HG02970 (cell line): ENCODE results near the gene PARVB.

Experiments used
- ATAC-seq: cut with Tn5 transposase; IDR thresholded peaks from one replicate; pipeline ENCODE4 v1.9.1; 2021; ENCODE audit warnings: mild to moderate bottlenecking, moderate library complexity, moderate number of reproducible peaks; ENCODE audit not compliant: unreplicated experiment, low FRiP score

The PARVB gene

DNA sequence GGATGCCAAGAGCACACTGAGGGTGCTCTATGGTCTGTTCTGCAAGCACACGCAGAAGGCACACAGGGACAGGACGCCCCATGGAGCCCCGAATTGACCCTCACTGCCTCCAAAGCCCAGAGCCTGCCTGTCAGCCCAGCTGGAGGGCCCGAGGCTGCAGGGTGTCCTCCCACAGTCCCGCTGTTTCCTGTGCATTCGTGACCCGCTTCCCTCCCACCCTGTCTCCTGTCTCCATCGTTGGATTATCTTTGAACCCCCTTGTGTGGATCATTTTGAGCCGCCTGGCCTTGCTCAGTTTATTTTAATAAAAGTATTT lies 182.2 kb downstream of the PARVB start:
- no peak for ATAC-seq

DNA sequence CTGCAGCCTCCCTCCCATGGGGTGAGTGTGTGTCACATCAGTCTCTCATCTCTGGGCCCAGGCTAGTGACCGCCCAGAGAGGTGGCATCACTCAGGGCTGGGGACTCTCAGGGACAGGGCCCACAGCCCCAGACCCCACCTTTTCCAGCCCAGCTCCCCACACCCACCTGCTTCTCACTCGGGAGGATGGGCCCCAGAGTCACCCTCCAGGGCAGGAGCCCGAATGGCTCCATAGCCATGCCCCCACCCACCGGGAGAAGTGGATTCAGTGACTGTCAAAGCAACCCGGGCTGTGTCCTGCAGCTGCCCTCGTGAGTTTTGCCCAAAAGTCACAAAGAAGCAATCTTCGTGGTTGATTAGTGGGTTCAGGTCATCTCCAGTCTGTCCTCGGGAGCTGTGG lies 182.6 kb downstream of the PARVB start:
- no peak for ATAC-seq

DNA sequence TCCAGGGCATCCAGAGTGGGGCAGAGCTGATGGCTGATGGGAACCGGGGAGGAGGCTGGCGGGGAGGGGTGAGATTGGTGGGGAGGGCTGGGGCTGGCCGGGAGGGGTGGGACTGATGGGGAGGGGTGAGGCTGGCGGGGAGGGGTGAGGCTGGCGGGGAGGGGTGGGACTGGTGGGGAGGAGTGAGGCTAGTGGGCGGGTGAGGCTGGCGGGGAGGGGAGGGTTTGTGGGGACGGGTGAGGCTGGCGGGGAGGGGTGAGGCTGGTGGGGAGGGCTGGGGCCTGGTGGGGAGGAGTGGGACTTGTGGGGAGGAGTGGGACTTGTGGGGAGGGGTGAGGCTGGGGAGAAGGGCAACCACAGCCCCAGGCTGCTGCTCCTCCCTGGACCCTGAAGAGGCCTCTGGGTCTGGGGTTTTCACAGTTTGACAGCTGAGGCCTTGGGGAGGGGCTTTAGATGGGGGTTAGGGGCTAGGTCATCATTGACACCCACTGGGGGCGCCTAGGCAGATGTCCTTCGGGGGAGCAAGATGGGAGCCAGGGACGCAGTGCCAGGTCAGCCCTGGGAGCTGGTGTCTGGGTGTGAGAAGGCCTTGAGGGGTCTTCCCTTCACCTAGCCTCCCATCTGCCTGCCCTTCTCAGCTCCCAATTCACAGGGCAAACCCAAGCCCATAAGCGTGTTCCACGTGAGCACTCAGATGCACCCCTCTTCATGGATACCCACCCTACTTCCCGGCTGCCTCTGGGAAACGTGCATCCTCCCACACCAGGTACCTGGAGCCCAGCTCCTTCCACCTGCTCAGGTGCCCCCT lies 183.3 kb downstream of the PARVB start:
- no peak for ATAC-seq

DNA sequence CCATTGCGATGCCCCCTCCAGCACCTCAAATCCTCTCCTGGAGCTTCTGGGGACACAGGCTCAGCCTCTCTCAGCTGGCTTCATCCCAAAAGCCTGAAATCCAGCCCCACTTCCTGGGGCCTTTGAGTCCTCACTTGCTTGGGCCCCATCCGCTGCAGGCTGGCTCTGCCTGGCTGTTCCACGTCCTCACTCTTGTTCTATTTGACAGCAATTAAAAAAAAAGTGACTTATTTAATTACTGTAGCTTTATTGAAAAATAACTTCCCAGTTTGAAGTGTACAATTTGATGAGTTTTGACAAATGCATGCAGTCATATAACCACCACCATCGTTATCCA lies 183.8 kb downstream of the PARVB start:
- no peak for ATAC-seq

DNA sequence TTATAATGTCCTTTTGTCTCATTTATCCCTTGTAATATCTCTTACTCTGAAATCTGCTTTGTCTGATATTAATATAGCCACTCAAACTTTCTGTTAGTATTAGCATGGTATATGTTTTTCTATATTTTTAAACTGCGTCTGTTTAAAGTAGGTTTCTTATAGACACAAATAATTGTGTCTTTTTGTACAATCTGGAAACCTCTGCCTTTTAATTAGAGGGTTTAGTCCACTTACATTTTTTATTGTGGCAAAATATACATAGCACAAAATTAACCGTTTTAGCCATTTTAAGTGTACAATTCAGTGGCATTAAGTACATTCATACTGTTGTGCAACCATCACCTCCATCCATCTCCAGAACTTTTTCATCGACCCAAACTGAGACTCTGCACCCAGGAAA lies 185.2 kb downstream of the PARVB start:
- no peak for ATAC-seq

DNA sequence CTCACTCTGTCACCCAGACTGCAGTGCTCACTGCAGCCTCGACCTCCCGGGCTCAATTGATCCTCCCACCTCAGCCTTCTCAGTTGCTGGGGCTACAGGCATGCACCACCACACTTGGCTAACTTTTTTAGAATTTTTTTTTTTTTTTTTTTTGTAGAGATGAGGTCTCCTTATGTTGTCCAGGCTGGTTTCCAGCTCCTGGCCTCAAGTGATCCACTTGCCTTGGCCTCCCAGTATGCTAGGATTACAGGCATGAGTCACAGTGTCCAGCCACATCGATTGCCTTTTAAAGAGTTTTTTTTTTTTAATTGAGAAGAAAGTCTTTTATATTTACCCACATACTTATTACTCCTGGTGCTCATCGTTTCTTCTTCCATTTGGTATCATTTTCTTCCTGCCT lies 186.6 kb downstream of the PARVB start:
- ATAC-seq: no peak

DNA sequence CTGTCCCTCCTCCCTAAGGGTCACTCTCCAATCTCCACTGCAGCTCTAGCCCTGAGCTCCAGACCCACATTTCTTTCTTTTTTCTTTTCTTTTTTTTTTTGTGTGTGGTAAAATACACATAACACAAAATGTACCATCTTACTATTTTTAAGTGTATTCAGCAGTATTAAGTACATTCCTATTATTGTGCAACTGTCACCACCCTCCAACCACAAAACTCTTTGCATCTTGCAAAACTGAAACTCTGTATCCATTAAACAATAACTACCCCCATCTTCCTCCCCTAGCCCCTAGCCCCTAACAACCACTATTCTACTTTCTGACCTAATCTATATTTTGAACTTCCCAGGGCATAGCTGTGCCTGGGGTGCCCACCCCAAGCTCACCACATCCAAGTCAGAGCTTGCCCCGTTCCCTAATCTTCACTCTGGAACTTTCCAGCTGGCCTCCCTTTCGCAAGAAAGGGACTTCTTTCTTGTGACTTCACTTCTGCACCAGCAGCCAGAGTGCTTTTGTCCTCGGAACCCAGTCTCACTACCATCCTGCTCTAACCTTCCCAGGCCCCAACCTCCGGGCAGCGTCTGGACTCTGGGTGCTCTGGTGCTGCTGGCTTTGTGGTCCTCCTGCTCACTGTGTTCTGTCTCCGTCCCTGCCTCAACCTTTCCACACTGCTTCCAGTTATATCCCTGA lies 187.3 kb downstream of the PARVB start:
- no peak for ATAC-seq

DNA sequence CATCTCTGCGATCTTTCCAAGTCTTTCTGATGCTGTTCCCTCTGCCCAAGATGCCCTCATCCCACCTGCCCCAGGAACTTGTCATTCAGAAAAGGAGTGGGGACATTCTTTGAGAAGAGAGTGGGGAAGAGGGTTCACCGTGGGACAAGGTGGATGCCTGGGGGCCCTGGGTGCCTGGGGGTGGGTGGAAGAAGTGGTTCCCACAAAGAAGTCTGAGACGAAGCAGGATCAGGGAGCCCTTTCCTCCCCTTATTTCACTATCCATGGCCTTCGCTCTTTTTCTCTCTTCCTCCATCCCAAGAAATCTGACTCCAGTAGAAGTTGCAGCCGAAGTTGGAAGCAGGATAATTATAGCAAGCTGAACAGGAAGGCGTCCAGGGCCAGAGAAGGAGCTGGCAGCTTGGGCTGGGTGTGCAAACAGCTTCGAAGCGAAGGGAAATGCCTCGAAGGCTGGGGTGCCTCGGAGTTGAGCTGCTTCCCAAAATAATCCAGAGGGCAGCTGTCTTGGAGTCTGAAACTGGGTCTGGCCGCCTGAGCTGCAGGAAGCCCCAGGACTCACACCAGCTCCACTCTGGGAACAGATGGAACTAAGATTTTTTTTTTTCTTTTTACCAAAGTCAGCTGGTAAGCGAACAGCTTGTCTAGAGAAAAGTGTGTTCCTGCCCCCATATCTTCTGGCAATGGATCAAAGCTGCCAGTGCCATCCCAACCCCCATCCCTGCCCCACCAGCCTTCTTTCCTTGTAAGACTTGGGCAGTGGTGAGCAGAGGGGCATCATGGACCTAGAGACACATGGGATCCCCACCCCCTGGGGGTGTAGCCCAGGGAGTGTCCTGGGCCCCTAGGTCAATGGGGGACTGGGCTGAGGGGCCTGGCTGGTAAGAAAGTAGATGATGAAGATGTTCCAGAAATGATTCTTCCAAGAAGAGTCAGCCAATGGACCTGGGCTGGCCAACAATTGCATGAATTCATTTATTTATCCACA lies 188.1 kb downstream of the PARVB start:
- no peak for ATAC-seq

DNA sequence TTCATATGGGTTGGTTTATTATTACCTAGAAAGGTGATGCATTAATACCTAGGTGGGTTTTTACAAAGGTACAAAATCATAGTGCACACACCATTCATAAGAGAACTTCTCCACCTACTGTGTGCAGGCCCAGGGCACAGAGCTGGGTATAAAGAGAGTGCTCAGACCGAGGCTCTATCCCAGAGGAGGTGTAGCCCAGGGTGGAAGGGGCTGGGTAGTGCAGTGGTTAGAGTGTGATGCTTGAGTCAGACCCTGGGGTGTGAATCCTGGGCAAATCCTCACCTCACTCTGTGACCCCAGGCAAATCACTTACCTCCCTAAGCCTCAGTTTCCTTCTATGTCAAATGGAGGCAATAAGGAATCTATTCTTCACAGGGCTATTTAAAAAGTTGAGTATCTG lies 188.8 kb downstream of the PARVB start:
- no peak for ATAC-seq

DNA sequence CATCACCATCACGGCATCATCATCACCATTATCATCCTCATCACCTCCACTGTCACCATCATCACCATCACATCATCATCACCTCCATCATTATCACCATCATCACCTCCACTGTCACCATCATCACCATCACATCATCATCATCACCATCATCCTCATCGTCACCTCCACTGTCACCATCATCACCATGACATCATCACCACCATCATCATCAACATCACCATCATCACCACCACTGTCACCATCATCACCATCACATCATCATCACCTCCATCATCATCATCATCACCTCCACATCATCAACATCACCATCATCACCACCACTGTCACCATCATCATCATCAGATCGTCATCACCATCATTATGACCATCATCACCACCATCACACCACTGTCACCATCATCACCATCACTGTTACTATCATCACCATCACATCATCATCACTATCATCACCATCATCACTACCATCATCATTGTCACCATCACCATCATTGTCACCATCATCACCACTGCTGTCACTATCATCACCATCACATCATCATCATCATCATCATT lies 189.5 kb downstream of the PARVB start:
- no peak for ATAC-seq

DNA sequence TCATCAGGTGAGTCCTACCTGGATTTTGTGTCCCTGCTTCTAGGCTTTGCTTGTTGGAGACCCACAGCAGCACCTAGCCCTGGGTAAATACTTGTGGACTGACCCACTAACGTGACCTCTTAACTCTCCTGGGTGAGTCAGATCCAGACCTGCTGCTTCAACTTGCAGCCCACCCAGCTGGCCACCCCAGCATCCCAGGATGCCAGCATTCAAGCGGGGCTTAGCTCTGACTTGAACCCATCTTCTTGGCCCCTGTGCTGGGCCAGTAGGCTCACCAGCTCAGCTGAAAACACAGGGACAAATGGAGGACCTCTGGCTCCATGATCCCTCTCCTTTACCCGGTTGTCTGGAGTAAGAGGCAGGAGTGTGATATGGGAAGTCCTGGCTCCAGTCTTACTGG lies 190.1 kb downstream of the PARVB start:
- ATAC-seq: no peak

DNA sequence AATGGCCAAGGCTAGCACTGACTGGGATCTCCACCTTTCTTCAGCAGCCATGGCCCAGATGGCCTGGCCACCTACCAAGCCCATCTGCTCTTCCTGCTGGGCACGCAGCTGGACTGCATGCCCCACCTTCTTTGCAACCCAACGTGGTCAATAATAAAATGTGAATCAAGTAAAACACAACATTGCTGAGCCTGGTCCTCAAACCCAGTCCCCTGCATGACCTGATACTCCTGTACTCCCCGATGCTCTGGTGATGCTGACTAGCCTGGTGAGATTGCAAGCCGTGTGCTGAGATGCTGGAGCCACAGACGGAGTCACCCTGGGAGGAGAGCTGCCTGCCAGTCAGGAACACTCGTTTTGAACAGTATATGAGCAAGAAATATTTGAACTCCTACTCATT lies 190.7 kb downstream of the PARVB start:
- no peak for ATAC-seq

DNA sequence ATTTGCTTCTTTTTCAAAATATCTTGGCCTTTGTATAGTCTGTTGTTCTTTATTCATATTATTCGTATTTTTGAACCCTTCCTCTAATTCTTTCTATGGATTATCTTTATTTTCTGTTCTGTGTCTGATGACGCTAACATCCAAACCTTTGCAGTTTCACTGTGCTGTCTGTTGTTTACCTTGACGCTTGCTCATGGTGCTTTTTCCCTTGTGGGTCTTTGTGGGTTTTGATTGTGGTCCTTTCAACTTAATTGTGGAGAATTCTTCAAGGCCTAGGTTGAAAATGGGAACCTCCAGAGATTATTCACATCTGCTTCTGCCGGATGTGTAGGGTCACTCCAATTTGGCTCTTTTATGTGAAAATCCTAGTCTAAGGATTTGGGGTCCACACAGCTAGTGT lies 191.2 kb downstream of the PARVB start:
- no peak for ATAC-seq

DNA sequence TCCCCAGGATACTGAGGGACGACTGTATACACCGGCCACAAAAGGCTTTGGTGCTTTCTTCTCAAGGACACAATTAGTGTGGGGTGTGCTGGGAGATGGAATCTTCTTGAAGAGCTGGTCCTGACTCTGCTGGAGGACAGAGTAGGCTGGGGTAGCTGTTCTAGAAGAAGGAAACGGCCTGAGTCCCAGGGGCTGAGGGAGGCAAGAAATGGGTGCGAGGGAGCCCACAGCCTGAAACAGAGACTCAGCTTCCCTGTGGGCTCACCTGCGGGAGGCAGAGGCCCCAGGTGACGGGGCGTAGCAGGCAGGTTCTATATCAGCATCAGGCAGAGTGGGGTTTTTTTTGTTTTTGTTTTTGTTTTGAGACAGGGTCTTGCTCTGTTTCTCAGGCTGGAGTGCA lies 193.2 kb downstream of the PARVB start:
- ATAC-seq: no peak

DNA sequence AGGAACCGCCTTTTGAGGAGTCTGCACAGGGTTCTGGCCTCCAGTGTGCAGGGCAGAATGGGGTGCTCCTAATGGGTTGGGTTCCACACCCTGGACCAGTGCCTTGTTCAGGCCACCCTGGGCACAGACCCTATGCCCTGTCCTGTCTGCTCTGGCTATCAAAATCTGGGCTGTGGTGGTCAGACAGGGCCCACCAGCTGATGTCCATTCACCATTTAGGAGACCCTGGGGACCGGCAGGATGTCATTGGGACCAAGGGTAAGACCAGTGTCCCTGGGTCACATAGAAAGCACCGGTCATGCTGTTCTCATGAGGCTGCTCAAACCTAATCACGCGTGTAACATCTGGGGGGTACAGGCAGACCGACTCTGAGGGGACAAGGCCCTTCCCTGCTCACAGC lies 194.0 kb downstream of the PARVB start:
- ATAC-seq: no peak

DNA sequence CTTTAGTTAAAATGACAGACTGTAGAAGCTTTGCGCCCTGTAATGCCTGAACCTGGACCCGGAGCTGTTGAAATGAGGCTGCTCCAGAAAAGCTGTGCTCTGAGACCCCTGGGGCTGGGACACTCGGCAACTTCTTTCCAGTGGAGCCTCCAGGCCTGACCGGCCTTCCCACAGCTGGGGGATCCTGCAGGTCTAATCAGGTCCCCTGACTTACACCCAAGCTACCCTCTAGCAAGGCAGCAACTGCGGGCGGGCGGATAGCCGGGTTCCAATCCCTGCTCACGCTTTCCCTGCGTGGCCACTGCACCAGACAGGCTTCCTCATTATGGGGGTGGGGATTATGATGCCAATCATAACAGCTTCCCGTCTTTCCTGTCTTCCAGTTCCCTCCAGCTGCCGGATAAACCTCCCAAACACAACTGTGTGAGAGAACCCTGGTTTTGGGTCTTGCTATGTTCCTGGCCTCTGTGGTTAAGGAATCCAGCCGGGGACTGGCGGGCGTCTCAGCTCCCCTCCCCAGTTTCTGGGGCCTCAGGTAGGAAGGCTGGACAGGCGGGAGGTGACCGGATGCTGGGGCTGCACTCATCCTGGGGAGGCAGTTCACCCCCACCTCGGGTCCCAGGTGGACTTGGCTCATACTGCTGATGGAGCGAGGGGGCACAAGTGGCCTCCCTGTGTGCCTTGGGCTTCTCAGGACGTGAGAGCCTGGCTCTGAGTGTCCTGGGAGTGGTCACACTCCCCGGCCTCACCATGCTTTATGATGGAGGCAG lies 195.2 kb downstream of the PARVB start:
- no peak for ATAC-seq

DNA sequence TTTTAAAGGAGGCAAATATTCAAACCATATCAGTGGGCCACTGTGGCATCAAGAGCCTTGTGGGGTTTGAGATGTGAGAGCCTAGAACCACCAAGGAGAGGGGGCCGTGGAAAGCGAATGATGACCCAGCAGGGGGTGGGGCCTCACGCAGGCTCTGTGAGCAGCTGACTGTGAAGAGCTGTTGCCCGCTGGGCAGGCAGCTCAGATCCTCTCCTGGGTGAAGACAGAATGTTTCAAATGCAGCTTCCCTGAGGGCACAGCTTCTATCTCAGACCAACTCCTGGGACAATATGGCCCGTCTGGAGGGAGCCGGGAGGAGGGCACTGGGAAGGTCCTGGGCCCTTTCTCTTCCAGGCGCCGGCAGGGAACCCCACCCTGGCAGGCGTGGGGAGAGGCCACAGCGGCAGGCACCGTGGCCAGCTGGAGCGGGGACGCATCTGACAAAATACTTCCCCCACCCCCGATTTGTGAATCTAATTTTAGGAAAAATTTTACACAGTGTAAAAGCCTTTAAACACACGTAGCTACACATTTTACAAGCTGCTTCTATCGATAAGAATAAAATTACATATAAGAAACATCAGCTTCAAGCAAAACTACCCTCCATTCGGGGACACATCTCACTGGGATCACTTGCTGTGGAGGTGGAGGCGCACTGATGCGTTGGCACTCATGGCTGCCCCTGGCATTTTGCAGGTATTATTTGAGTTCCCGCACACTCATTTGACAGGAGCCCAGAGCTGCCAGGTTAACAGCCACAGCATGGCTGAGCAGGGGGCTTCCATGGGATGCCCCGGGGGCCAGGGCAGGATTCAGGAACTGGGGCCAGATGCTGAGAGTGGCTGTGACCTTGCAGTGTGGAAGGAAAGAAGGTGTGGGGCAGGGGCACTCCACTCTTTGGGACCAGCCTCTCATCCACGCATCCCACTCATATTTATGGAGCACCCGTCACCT lies 196.9 kb downstream of the PARVB start:
- no peak for ATAC-seq

DNA sequence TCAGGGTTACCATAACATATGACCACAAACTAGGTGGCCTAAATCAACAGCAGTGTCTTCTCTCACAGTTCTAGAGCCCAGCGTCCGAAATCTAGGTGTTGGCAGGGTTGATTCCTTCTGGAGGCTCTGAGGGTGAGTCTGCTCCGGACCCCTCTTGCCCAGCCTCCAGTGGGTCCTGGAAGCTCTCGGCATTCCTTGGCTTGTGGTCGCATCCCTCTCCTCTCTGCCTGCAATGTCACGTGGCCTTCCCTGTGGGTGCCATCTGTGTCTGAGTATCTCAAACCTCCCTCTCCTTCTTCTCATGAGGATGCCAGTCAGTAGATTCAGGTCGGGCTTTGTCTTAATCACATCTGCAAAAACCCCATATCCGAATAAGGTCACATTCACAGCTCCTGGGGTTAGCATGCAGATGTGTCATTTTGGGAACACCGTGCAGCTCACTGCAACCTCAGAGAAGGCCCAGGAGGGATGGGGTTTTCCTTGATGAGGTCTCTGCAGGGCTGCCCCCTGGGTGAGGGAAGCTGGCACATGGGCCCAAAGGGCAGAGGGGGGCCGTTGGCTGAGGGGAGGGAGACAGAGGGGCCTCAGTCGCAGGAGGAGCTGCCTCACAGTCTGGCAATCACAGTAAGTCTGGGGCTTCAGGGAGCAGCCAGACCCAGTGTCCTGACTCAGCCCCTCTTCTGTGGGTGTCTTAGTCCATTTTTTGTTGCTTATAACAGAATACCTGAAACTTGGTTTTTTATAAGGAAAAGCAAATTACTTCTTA lies 197.8 kb downstream of the PARVB start:
- ATAC-seq: no peak
